EL (cell line): ENCODE measurements around the gene PACS2.
A peak's percentile ranks its signal among the peaks of the same experiment; 100 is the strongest.
"Not testable (repeated sequence)": the region's sequence is repeated elsewhere in the genome, so short reads cannot be mapped to it uniquely, and the experiment has no call there.

Experiments
- DNase-seq: peaks from one replicate; pipeline ENCODE4 v3.0.0-alpha.2; 2016

PACS2 gene

DNA sequence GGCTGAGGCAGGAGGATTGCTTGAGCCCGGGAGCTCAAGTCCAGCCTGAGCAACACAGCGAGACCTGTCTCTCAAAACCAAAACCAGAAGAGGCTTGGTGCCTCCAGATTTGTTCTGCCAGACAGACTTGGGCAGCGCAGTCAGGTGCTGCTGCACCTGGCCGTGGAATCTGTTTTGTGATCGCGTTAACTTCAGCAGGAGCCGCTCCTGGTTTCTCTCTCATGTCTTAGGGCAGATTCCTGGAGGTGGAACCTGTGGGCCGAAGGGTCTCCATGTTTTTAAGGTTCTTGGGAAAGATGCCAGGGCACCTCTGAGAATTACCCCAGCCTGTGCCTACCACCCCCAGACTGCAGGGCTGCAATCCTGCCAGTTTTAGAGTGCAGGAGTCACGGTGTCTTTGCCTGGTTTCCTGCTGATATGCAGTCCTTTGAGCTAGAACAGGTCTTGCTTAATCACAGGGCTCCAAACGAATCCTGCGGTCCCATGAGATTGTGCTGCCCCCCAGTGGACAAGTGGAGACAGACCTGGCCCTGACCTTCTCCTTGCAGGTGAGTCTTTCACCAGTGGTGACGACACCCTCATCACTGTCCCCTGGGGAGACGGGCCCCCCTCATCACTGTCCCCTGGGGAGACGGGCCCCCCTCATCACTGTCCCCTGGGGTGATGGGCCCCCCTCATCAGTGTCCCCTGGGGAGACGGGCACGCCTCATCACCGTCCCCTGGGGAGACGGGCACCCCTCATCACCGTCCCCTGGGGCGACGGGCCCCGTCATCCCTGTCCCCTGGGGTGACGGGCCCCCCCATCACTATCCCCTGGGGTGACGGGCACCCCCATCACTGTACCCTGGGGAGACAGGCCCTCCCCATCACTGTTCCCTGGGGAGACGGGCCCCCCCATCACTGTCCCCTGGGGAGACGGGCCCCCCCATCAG lies 37.6 kb downstream of the PACS2 start:
- peak; percentile 81 for DNase-seq

DNA sequence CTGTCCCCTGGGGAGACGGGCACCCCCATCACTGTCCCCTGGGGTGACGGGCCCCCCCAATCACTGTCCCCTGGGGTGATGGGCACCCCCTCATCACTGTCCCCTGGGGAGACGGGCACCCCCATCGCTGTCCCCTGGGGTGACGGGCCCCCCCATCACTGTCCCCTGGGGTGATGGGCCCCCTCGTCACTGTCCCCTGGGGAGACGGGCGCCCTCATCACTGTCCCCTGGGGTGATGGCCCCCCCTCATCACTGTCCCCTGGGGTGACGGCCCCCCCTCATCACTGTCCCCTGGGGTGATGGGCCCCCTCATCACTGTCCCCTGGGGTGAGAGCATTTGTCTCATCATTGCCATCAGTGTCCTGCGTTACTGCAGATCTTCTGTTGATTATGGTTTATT lies 38.6 kb downstream of the PACS2 start:
- no peak for DNase-seq

DNA sequence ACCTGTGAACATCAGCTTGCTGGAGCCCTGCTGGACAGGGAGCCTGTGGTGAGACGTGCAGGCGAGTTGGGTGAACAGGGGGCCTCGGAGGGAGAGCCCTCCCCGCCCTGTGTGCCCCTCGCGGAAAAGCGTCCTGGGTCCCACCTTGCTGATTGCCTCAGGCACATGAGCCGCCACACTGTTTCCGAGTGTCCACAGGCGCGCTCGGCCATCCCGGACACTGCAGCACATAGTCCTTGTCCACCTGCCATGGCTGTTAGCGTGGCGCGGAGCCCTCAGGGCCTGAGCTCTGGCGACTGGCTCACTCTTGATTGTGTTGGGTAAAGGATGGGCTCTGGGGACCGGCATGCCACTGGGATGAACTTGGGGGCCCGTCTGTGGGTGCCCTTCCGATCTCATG lies 40.0 kb downstream of the PACS2 start:
- DNase-seq = no peak

DNA sequence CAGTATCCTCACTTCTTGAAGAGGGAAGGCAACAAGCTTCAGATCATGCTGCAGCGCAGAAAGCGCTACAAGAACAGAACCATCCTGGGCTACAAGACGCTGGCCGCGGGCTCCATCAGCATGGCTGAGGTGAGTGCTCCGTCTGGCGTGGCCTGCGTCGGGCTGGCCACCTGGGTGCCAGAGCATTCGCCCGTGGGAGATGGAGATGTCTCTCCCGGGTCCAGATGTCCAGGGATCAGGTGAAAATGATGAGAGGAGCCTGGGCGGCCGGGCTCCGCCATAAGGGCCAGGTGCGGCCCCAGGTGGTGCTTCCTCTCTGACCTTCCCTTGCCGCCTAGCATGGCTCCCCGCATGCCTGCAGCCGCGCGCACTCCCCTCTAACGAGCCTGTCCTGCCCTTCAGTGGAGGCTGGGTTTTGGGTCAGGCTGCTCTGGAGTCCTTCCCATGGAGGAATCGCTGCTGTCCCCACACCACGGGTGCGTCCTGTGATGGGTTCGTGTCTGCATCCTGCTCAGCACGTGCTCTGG lies 40.6 kb downstream of the PACS2 start:
- DNase-seq = no peak

DNA sequence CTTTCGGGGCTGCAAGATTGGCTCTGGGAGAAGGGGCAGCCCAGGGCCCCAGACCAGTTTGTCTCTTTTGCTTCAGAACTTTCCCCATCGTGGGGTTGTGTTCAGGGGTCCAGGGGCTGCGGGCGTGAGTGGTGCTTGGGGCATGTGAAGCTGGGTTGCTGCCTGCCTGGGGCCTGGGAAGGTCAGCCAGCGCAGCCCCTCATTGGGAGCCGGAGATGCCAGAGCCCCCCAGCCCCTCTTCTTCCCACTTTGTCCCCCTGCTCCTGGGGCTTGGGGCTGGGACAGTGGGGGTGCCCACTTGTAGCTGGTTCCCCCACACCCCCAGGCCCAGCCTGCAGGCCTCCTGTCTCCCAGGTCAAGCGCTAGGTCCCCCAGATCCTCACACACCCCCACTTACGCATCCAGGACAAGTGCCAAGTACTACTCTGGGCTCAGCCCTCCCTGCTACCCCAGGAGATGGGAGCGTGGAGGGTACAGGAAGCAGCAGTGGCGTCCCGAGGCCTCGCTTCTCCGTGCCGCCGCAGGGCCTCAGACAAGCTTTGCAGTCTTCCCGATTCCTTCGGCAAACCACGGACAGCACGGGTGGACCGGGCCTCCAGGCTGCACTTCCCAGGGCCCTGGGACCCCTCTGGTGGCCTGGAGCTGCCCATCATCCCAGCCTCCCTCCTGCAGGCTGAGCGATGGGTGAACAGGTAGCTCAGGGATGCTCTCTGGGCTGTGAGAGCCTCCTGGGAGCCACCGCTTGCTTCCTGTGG lies 41.5 kb downstream of the PACS2 start:
- DNase-seq = no peak

DNA sequence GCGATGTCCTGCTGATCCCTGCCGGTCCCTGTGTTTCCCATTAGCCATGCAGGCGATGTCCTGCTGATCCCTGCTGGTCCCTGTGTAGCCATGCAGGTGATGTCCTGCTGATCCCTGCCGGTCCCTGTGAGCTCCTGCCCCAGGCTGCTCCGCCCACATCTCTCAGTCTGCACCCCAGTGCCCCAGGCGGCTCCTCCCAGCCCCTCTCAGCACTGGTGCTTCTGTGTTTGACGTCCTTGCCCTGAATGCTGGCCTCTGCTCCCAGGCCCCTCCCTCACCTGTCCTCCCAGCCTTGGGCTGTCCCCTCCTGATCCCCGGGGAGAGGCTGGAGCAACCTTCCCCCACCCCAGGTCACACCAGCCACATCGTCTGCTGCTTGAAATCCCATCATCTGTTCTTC lies 42.4 kb downstream of the PACS2 start:
- no peak for DNase-seq

DNA sequence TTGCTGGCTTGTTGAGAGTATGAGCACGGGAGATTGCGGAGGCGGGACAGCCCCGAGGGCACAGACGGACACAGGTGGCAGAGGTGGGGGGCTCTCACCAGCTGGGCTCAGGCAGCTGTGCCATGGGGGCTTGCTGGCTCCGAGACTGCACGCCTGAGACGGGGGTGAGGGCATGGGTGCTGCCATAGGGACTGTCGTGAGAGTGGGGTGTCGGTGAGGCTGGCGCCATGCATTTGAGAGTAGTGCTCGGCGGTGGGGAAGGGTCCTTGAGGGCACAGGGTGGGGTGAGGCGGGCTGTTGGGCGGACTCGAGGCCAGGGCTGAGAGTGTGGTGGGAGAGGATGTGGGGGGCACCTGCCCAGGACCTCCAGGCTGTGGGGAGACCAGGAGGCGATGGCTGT lies 43.1 kb downstream of the PACS2 start:
- no peak for DNase-seq

DNA sequence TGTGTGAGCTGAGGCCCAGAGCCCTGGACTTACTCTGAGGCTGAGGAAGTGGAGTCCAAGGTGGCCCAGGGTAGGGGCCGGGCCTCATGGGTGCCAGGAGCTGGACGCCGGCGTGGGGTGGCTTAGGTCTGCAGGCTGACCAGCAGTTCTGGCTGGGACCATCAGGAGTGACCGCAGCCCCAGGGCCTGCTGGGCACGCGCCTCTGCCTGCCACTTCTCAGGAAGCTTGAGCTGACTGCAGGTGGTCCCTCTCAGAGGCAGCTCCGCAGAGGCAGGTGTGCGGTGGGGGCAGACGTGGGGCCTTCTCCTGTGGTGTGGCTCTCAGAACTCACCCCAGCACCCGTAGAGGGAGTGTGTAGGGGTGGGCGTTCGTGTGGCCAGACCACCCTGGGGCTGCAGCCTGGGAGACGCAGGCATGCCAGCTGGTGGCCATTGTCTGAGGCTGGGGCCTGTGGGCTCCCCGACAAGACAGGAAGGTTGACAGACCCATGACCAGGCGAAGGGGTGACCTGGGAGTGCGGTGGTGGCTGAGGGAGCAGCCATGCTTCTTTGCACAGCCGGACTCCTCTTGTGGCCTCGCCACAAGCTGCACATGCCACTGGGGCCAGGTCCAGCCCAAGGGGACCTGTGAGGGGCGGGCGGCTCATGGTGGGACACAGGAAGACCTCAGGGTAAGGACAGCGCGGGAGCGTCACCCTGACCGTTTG lies 43.7 kb downstream of the PACS2 start:
- no peak for DNase-seq

DNA sequence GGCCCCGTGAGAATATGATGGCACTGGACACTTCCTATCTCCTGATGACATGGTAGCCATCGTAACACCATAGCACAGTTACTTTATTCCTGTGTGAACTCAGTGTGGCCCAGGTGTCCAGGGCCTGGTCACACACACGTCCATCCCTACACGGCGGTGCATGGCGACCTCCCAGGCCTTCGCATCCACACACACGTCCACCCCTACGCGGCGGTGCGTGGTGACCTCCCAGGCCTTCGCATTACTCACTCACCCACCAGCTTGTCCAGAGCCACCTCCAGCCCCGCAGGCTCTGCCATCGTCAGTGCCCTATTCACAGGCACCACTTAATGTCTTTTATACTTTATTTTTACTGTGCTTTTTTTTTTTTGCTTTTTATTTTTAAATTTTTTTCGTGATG lies 44.4 kb downstream of the PACS2 start:
- no peak for DNase-seq

DNA sequence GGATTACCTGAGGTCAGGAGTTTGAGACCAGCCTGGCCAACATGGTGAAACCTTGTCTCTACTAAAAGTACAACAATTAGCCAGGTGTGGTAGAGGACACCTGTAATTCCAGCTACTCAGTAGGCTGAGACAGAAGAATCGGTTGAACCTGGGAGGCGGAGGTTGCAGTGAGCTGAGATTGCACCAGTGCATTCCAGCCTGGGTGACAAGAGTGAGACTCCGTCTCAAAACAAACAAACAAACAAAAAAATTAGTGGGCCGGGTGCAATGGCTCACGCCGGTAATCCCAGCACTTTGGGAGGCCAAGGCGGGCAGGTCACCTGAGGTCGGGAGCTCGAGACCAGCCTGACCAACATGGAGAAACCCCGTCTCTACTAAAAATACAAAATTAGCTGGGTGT lies 46.9 kb downstream of the PACS2 start:
- not testable (repeated sequence) for DNase-seq

DNA sequence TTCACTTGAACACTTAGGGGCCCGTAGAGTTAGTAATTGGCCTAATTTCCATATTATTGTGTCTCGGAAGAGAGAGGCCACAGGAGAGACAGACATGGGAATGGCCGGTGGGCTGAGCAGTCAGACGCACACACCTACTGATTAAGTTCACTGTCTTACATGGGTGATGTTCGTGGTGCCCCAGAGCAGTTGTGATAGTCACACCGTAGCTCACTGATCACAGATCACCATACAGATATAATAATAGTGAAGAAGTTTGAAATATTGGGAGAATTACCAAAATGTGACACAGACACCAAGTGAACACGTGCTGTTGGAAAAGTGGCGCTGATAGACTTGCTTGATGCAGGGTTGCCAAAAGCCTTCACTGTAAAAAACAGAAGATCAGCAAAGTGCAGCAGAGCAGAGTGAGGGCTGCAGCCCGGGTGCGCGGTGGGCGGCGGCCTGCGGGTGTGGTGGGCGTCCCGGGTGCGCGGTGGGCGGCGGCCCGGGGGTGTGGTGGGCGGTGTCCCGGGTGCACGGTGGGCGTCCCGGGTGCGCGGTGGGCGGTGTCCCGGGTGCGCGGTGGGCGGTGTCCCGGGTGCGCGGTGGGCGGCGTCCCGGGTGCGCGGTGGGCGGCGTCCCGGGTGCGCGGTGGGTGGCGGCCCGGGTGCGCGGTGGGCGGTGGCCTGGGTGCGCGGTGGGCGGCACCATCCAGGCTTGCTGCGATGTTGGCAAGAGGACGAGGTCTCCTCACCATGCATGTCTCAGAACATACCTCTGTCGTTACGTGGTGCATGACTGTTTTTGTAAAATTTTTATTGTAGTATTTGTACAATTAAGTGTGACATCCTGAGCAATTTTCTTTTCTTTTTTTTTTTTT lies 49.5 kb downstream of the PACS2 start:
- DNase-seq = peak; percentile 76

DNA sequence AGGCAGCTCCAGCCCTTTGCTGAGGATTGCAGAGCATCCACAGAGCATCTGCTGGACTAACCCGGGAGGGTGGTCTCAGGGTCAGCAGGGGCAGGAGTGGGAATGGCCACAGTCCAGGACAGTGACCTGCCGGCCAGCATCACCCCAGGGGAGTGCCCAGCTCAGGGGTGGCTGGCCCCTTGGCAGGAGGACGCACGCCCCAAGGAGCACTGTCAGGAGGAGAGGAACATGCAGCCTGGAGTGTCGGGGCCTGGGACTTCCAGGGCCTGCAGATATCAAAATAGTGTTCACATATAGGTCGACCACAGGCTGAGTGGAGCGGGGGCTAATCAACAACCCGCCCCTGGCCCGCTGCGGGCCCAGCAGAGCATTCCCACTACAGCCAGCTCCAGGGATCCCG lies 50.6 kb downstream of the PACS2 start:
- DNase-seq = no peak

DNA sequence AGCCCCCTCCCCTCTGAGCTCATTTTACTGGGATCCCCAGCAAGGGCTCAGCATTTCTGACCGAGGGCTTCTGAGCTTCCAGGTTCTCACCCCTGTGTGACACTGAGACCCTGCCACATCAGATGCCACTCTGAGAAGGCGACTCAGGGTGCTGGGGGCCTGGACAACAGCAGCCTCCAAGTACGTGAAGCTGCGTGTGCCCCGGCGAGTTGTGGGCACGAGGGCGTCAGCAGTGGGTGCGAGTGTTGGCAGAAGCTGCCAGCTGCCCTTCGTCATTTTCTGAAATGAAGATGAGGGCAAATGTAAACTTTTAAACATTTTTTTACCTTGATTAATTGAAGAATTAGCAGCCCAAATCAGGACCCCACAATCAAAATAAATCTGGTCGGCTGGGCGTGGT lies 51.1 kb downstream of the PACS2 start:
- no peak for DNase-seq

DNA sequence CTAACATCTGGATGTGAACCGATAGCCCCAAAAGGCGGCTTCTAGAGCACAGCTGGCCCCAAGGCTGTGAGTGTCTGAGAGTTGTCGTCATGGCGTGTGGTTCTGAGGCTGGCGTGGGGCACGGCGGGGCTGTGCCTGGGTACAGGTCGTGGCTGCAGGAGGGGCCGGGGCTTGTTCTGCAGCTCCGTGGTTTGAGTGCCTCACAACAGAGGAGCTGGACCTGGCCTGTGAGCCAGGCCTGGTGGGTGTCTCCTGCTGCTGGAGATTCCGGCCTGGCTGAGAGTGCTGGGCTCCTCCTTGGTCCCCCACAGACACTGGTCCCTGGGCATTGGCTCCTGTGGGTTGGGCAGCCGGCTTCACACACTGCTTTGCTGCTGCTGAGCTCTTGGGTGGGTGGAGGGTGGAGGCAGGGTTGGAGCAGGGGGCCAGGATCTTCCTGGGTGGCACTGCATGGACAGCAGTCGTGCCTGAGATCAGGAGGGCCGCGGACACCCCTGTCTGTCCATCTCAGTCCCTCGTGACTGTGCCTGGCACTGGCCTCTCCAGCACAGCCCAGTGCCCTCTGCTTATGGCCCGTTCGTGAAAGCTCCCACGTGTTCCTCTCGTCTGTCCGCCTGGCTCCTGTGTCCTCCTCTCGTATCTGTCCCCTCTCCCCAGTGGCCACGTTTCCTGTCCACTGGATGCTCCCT lies 52.0 kb downstream of the PACS2 start:
- DNase-seq = no peak

DNA sequence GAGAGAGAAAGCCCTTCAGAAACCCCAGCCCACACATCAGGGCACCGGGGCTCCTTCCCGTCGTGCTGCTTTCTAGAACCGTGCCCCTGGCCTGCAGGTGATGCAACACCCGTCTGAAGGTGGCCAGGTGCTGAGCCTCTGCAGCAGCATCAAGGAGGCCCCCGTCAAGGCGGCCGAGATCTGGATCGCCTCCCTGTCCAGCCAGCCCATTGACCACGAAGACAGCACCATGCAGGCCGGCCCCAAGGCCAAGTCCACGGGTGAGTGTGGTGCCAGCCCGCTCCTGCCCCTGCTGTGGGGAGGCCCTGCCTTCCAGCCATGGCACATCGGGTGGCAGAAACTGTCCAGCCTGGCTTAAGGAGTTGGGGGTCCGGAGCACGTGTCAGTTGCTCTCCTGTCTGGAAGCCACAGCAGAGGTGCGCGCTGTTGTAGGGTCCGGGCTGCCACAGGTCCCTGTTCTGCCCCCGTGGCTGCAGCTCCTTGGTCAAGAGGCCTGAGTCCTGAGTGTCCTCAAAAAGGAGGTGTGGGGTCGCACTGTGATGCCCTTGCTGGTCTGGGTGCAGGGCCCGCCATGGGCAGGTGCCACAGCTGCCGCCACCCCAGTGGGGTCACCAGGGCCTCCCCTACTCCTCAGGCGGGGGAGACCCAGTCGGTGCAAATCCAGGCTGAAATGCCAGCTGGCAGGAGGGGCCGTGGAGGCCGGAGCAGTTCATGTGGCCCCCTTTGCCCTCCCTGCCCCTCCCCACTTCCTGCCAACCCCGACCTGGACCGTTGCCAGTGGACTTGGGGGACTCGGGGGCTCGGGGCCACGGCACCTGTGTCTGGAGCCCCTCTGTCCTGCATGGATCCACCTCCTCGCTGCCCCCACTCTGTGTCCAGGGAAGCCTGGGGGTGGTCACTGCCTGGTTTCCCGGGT lies 52.8 kb downstream of the PACS2 start:
- DNase-seq = no peak

DNA sequence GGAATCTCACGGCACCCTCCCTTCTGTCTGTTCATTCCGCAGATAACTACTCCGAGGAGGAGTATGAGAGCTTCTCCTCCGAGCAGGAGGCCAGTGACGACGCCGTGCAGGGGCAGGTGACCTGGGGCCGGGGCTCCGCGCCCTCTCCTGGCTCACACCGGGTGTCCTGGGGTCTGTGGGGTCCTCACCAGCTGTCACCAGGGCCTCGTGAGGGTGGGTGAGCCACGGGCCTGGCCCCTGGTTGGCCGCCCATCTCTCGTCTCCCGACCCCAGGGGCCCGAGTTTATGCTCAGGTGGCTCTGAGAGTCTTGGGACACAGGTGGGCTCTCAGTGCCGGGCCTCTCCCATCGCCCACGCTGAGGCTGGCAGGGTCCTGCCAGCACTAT lies 53.5 kb downstream of the PACS2 start:
- no peak for DNase-seq

DNA sequence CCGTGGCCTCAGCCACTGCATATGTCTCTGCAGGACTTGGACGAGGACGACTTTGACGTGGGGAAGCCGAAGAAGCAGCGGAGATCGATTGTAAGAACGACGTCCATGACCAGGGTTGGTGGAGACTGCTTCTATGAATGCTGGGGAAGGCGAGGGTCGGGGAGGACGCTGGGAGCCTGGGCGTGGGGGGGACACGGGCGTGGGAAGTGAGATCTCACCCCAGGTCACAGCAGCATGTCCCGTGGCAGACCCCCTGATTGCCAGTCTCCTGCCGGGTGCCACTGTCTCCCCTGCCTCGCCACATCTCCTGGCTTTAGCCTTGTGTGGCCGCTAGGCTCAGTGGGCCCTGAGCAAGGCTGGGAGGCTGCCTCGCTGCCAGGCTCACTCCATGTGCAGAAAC lies 53.9 kb downstream of the PACS2 start:
- no peak for DNase-seq

DNA sequence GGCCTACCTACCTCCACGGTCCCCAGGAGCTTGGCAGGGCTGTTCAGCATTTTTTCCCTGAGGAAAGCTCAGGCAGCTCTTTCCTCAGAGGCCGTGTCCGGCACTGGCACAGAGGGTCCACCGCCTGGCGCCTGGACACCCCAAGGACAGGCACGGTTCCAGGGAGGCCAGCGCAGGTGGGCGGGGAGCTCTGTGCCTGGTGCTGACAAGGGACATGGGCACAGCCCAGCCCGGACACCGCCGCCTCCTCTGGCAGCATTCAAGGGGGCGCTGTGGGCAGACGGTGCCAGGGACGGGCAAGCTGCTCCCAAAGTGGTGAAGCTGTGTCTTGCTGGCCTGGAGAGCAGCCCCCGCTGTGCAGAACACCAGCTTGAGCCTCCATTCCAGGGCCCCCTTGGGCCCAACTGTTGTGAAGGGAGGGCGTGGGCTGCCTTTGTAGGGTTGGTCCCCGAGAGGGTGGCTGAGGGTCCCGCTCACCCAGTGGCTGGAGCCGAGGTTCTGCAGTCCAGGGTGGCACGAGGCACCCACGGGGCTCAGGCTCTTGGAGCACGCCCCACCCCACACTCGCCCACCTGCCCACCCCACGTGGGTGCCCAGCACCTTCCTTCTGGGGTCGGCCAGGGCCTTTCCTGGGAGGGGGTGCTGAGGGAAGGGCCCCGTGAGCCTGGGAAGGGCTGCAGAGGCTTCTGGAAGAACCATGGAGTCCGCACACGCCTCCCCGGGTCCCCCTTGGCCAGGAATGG lies 54.5 kb downstream of the PACS2 start:
- no peak for DNase-seq

DNA sequence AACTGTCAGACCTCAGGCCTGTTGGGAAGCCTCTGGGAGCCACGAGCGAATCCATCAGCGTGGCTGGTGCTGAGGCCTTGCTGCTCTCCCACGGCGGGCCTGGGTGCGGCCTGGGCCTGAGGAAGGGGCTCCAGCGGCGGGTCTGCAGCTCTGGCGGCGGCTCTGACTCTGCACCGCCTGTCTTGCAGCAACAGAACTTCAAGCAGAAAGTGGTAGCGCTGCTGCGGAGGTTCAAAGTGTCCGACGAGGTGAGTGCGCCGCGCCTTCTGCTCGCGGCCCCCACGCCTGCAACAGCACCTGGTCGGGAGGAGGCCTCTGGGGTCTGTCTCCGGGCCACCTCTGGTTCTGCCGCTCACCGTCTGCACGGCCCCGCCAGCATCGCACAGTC lies 55.1 kb downstream of the PACS2 start:
- no peak for DNase-seq

DNA sequence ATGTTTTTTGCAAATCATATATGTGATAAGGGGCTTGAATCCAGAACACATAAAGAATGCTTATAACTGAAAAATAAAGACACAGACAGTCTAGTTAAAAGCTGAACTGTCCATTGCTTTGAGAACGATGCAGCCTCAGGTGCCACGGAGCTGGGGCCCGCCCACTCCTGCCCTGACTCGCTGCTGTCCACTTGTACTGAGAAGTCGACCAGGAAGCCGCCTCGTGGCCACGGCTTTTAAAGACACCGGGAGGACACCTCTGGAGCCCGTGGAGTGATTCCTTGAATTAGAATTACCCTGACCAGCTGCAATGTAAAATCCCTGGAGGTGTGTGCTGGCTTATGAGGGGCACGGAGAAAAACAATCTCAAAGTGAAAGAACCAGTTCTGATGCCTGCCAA lies 59.8 kb downstream of the PACS2 start:
- DNase-seq = no peak
